Keratinocyte (primary cell): ENCODE measurements around the gene INPP5A. TPM values are rescaled to one million over a fixed set of nuclear protein-coding genes. Genes with fewer than 3 reads are reported as not detected.

Experiments
- DNase-seq: peaks from one replicate; pipeline ENCODE4 v3.0.0-alpha.2; 2011; ENCODE audit warnings: low read depth, missing footprints, low spot score
- FAIRE-seq: peaks from 2 replicates; lab custom pipeline; 2011; peaks lifted over from hg19 to GRCh38; lab: Jason Lieb, UNC
- H2AFZ ChIP-seq: 2 replicates; pipeline ENCODE4 v1.6.0; 2012; ENCODE audit warnings: low read length, control low read depth, inconsistent platforms; ENCODE audit not compliant: control insufficient read depth
- H3K27ac ChIP-seq: 2 replicates; pipeline ENCODE4 v1.5.1; 2011; ENCODE audit warnings: low read length; ENCODE audit not compliant: control insufficient read depth, insufficient read depth
- H3K27me3 ChIP-seq: 3 replicates; pipeline ENCODE4 v1.6.0; 2011; ENCODE audit warnings: low read length; ENCODE audit not compliant: control insufficient read depth, insufficient read depth; ENCODE audit errors: extremely low read depth
- H3K36me3 ChIP-seq, 2 experiments: 2 replicates in 1 of 2; 3 replicates in 1 of 2; pipeline ENCODE4 v1.5.1; 2011; ENCODE audit warnings: low read length in 2 of 2, mild to moderate bottlenecking in 1 of 2; ENCODE audit not compliant: control insufficient read depth in 2 of 2, insufficient read depth in 2 of 2; ENCODE audit errors: extremely low read depth in 1 of 2
- H3K4me1 ChIP-seq: 3 replicates; pipeline ENCODE4 v1.5.1; 2011; ENCODE audit warnings: low read length; ENCODE audit not compliant: control insufficient read depth, insufficient read depth; ENCODE audit errors: extremely low read depth
- H3K4me2 ChIP-seq: 3 replicates; pipeline ENCODE4 v1.6.0; 2011; ENCODE audit warnings: low read depth, low read length; ENCODE audit not compliant: control insufficient read depth, insufficient read depth; ENCODE audit errors: extremely low read depth
- H3K4me3 ChIP-seq, 3 experiments: fragments of 200-600 bp in 1 of 3; sonication (generic) in 1 of 3; 2 replicates in 2 of 3; 3 replicates in 1 of 3; pipeline ENCODE4 v1.5.1; 2011 to 2016; ENCODE audit warnings: low read length in 3 of 3, mild to moderate bottlenecking in 3 of 3, control low read depth in 2 of 3, inconsistent platforms in 1 of 3, low read depth in 1 of 3, mixed read lengths in 1 of 3, mixed run types in 1 of 3, moderate library complexity in 1 of 3; ENCODE audit not compliant: control insufficient read depth in 2 of 3, insufficient read depth in 2 of 3; ENCODE audit errors: extremely low read depth in 1 of 3
- H3K79me2 ChIP-seq: 2 replicates; pipeline ENCODE4 v1.6.0; 2012; ENCODE audit warnings: low read length; ENCODE audit not compliant: control insufficient read depth, insufficient read depth
- H3K9ac ChIP-seq: 3 replicates; pipeline ENCODE4 v1.6.0; 2011; ENCODE audit warnings: low read length; ENCODE audit not compliant: control insufficient read depth, insufficient read depth; ENCODE audit errors: extremely low read depth
- H3K9me1 ChIP-seq: 3 replicates; pipeline ENCODE4 v1.6.0; 2011; ENCODE audit warnings: low read length; ENCODE audit not compliant: control insufficient read depth, insufficient read depth; ENCODE audit errors: extremely low read depth
- H3K9me3 ChIP-seq: 2 replicates; pipeline ENCODE4 v1.5.1; 2012; ENCODE audit warnings: low read depth, low read length; ENCODE audit not compliant: control insufficient read depth
- H4K20me1 ChIP-seq: 3 replicates; pipeline ENCODE4 v1.6.0; 2011; ENCODE audit warnings: low read length; ENCODE audit not compliant: control insufficient read depth, insufficient read depth; ENCODE audit errors: extremely low read depth
- EZH2 ChIP-seq: IDR thresholded peaks from one replicate; pipeline ENCODE4 v1.6.1; 2012; ENCODE audit warnings: inconsistent platforms, mild to moderate bottlenecking, low read length, moderate library complexity
- dilution Hi-C: fragments of 300-500 bp; cut with MboI; formaldehyde crosslinking; loops from one replicate; pipeline ENCODE4 v1.7.0; 2020; ENCODE audit warnings: low sequenced_read_pairs; ENCODE audit not compliant: extremely low pct_ligation_motif_present
- polyA plus RNA-seq, 5 experiments: library from polyadenylated mRNA; depleted of rRNA in 3 of 5; stranded (reverse) in 3 of 5; stranded (forward) in 1 of 5; unstranded in 1 of 5; fragments of >200 nt; gene quantifications; 1 replicate in 1 of 5; 2 replicates in 3 of 5; 3 replicates in 1 of 5; pipeline versions ENCODE4 v1.2.1 to v1.2.3, GENCODE V29; 2011 to 2012; ENCODE audit warnings: missing spikeins in 2 of 5, low read depth in 1 of 5, low replicate concordance in 1 of 5
- TF ChIP-seq, protein P1 (sequence below), 3 experiments: IDR thresholded peaks in 1 of 3; conservative IDR thresholded peaks in 1 of 3; optimal IDR thresholded peaks in 1 of 3; 2 replicates in 2 of 3; 3 replicates in 1 of 3; pipeline versions ENCODE3 to v1.5.1; 2011; ENCODE audit warnings: low read length in 3 of 3, mild to moderate bottlenecking in 3 of 3, moderate library complexity in 2 of 3, control low read depth in 1 of 3, inconsistent platforms in 1 of 3; ENCODE audit not compliant: insufficient read depth in 2 of 3; ENCODE audit errors: extremely low read depth in 1 of 3

INPP5A gene
- polyA plus RNA-seq, 1 donor (not counting 4 experiments of a cell fraction or from before 2014, with no cell fraction given), result 11.2 TPM

DNA sequence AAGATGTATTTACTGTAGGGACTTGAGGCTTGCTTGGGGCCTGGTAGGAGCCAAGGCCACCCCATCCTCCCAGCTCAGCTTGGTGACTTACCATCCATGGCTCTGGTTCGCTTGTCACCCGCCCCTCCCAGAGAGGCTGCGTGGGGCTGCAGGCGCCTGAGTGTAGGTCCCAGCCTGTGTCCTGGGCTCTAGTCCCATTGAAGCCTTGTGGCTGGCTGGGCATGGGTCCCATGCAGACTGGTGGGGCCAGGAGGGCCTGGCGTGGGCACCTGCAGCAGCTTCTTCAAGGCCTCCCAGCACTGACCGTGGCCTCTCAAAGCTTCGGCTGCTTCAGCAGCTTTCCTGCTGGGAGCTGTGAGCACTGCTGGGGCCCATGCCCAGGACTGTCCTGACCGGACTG lies 118.1 kb downstream of the INPP5A start:
- no peaks in the 10 kb centered on the region for H3K36me3 ChIP-seq

DNA sequence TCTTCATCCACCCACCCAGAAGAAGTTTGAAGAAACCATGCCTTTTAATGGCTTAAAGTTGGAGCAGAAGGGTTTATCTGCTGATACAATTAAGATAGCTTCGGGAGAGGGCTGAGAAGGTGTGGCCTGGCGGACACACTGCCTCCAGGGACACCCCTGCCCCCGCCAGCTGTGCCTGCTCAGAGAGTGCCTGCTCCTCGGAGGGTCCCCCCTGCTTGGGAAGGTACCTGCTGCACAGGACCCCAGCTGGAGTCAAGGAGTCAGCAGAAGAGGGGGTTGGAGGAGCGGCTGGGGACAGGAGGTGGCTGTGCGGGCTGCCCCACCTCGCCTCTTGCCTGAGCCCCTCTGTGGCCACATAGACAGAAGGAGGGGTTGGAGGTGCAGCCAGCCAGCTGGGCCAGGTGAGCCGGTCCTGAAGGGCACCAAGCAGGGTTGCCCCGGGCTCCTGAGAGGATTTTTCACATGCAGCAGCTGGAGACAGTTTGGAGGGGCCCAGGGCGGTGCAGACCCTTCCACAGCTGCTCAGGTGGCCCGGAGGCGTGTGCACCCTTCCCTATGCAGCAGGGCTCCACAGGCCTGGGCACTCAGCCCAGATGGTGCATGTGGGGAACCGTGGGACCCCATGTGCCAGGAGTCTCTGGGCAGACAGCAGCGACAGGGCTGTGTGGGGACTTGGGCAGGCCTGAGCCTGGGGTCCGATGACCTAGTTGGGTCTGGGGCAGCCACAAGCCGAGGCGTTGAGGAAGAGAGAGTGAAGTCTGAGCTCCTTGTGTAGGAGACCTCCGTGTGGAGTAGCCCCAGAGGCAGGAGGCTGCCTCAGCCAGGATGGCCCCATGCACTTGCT lies 118.9 kb downstream of the INPP5A start:
- H2AFZ ChIP-seq, result no peak overlapping the region
- DNase-seq, result no peak
- H3K4me1 ChIP-seq, result no peaks in the 10 kb centered on the region
- no peak overlapping the region for H3K4me3 ChIP-seq
- TF ChIP-seq, protein P1, sequence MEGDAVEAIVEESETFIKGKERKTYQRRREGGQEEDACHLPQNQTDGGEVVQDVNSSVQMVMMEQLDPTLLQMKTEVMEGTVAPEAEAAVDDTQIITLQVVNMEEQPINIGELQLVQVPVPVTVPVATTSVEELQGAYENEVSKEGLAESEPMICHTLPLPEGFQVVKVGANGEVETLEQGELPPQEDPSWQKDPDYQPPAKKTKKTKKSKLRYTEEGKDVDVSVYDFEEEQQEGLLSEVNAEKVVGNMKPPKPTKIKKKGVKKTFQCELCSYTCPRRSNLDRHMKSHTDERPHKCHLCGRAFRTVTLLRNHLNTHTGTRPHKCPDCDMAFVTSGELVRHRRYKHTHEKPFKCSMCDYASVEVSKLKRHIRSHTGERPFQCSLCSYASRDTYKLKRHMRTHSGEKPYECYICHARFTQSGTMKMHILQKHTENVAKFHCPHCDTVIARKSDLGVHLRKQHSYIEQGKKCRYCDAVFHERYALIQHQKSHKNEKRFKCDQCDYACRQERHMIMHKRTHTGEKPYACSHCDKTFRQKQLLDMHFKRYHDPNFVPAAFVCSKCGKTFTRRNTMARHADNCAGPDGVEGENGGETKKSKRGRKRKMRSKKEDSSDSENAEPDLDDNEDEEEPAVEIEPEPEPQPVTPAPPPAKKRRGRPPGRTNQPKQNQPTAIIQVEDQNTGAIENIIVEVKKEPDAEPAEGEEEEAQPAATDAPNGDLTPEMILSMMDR (optimal IDR thresholded peaks at IDR 0.05 in 1 of 3, IDR thresholded peaks at IDR 0.05 in 1 of 3, conservative IDR thresholded peaks at IDR 0.05 in 1 of 3; ENCODE audit: extremely low read depth in 1 of 3, insufficient read depth in 2 of 3, low read length in 3 of 3), result no peak
- no peak for TF ChIP-seq EZH2
- dilution Hi-C loops, result no loop called here
- H3K36me3 ChIP-seq, result no peaks in the 10 kb centered on the region
- no peaks in the 10 kb centered on the region for H3K27me3 ChIP-seq
- no peaks in the 10 kb centered on the region for H3K9me3 ChIP-seq
- no peaks in the 10 kb centered on the region for H3K79me2 ChIP-seq
- H3K4me2 ChIP-seq, result no peak overlapping the region
- H3K27ac ChIP-seq, result no peak overlapping the region
- no peaks in the 10 kb centered on the region for H3K9me1 ChIP-seq
- no peak overlapping the region for H3K9ac ChIP-seq
- no peaks in the 10 kb centered on the region for H4K20me1 ChIP-seq
- no peak for FAIRE-seq

More for the DNA sequence above, 118.1 kb downstream of the INPP5A start:
- TF ChIP-seq, protein P1 (optimal IDR thresholded peaks at IDR 0.05 in 1 of 3, IDR thresholded peaks at IDR 0.05 in 1 of 3, conservative IDR thresholded peaks at IDR 0.05 in 1 of 3; ENCODE audit: extremely low read depth in 1 of 3, insufficient read depth in 2 of 3, low read length in 3 of 3), result no peak
- no peak for TF ChIP-seq EZH2
- Histone ChIP-seq H3K9me1 (no peaks in the 10 kb centered on the region), H3K4me2 (no peak overlapping the region), H3K9ac (no peak overlapping the region), H3K27me3 (no peaks in the 10 kb centered on the region), H3K27ac (no peak overlapping the region), H4K20me1 (no peaks in the 10 kb centered on the region), H3K9me3 (no peaks in the 10 kb centered on the region), H3K79me2 (no peaks in the 10 kb centered on the region), H3K4me1 (no peaks in the 10 kb centered on the region), H2AFZ (no peak overlapping the region), H3K4me3 (no peak overlapping the region)
- no peak for DNase-seq
- FAIRE-seq, result no peak
- dilution Hi-C loops, result no loop called here
